Right lobe of liver (tissue), 4 donors: ENCODE results near the gene PLPP4.

Experiments
- POLR2A ChIP-seq: fragments of 450-650 bp; IDR thresholded peaks from one replicate; pipeline ENCODE4 v1.6.1; 2017; ENCODE audit warnings: antibody characterized with exemption, mild to moderate bottlenecking
- TF ChIP-seq, protein P1 (sequence below), 4 donors: fragments of 200-600 bp in 3 of 4; fragments of 450-650 bp in 1 of 4; IDR thresholded peaks; one replicate each; pipeline versions ENCODE4 v1.5.1 to v1.8.0; 2016 to 2022; ENCODE audit warnings: antibody characterized with exemption in 4 of 4, mild to moderate bottlenecking in 2 of 4
- donor health status: DM: no; HTN: no; CAD: no.
- donor health status: DM: no; HTN: no; CAD: no.
- donor health status: DM: no; HTN: yes; CAD: no.

DNA sequence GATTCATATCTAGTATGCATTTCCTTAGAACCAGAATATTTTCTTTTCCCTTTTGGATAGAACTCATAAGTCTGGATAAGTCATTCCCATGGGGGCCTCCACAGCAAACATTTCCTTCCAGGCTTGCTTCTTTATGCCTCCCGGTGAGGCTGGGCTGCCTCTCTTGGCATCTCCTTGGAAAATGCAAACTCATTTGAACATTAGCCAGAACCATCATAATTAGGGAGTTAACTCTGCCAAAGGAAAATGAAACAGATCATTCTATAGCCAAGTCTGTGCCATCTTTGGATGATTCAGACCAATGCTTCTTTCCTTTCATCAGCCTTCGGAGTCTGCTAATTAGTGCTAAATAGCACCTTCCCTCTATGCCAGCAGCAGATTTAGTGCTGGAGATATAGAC is 81.1 kb downstream of the PLPP4 start:
- TF ChIP-seq, protein P1, sequence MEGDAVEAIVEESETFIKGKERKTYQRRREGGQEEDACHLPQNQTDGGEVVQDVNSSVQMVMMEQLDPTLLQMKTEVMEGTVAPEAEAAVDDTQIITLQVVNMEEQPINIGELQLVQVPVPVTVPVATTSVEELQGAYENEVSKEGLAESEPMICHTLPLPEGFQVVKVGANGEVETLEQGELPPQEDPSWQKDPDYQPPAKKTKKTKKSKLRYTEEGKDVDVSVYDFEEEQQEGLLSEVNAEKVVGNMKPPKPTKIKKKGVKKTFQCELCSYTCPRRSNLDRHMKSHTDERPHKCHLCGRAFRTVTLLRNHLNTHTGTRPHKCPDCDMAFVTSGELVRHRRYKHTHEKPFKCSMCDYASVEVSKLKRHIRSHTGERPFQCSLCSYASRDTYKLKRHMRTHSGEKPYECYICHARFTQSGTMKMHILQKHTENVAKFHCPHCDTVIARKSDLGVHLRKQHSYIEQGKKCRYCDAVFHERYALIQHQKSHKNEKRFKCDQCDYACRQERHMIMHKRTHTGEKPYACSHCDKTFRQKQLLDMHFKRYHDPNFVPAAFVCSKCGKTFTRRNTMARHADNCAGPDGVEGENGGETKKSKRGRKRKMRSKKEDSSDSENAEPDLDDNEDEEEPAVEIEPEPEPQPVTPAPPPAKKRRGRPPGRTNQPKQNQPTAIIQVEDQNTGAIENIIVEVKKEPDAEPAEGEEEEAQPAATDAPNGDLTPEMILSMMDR (IDR thresholded peaks at IDR 0.05), result no peak
- no peak for TF ChIP-seq POLR2A
